Sigmoid colon (tissue), 7 donors: ENCODE results near the gene GSTM5. TPM values are rescaled to one million over a fixed set of nuclear protein-coding genes. Genes with fewer than 3 reads are reported as not detected.
"Not testable (repeated sequence)": the region's sequence is repeated elsewhere in the genome, so short reads cannot be mapped to it uniquely, and the experiment has no call there.

Experiments used
- DNase-seq: peaks from one replicate; pipeline ENCODE4 v3.0.0-alpha.2; 2019
- H3K27ac ChIP-seq, 4 donors: fragments of 200-600 bp; sonication (generic); one replicate each; pipeline ENCODE4 v1.5.1; 2016 to 2019; ENCODE audit warnings: mild to moderate bottlenecking in 1 of 4
- H3K27me3 ChIP-seq, 3 donors: fragments of 200-600 bp; sonication (generic); one replicate each; pipeline ENCODE4 v1.5.1; 2019; ENCODE audit warnings: mild to moderate bottlenecking in 1 of 3
- H3K36me3 ChIP-seq, 4 donors: fragments of 200-600 bp; sonication (generic); one replicate each; pipeline ENCODE4 v1.5.1; 2016 to 2019
- H3K4me1 ChIP-seq, 4 donors: fragments of 200-600 bp; sonication (generic); one replicate each; pipeline ENCODE4 v1.5.1; 2017 to 2019
- H3K4me3 ChIP-seq, 4 donors: fragments of 200-600 bp; sonication (generic); one replicate each; pipeline ENCODE4 v1.5.1; 2017 to 2019; ENCODE audit warnings: mild to moderate bottlenecking in 2 of 4, moderate library complexity in 1 of 4
- H3K9me3 ChIP-seq, 4 donors: fragments of 200-600 bp in 3 of 4; sonication (generic) in 3 of 4; one replicate each; pipeline versions ENCODE4 v1.5.1 to v1.6.1; 2013 to 2019
- EP300 ChIP-seq, 4 donors: sonication (generic); formaldehyde crosslinking; IDR thresholded peaks; one replicate each; pipeline ENCODE4 v1.6.1; 2017; ENCODE audit warnings: antibody characterized with exemption in 4 of 4
- POLR2A ChIP-seq, 2 donors: fragments of 450-650 bp; IDR thresholded peaks; one replicate each; pipeline ENCODE4 v1.6.1; 2016; ENCODE audit warnings: antibody characterized with exemption in 2 of 2, mild to moderate bottlenecking in 2 of 2, moderate library complexity in 2 of 2
- POLR2AphosphoS5 ChIP-seq, 4 donors: sonication (generic); formaldehyde crosslinking; IDR thresholded peaks; one replicate each; pipeline ENCODE4 v1.6.1; 2017; ENCODE audit warnings: antibody characterized with exemption in 4 of 4
- WGBS, 2 donors: extraction: QIAGEN DNeasy Blood & Tissue Kit; methylation state at CpG; one replicate each; pipeline ENCODE4 v1.1.7; 2013; 5-methylcytosine and 5-hydroxymethylcytosine counted together
- intact Hi-C: fragments of 100-400 bp; cut with DNase I; formaldehyde crosslinking; loops from one replicate; pipeline ENCODE4 v1.15.1; 2023
- polyA plus RNA-seq, 3 donors: library from polyadenylated mRNA; stranded (reverse); fragments of 200-250 nt; gene quantifications; one replicate each; pipeline ENCODE4 v1.2.3, GENCODE V29; 2013
- total RNA-seq, 4 donors: library from RNA; depleted of rRNA; stranded (reverse); fragments of >200 nt; gene quantifications; one replicate each; pipeline ENCODE4 v1.1.0, GENCODE V29; 2016
- TF ChIP-seq, protein P1 (sequence below), 4 experiments: fragments of 450-650 bp in 3 of 4; fragments of 200-600 bp in 1 of 4; IDR thresholded peaks; one replicate each; pipeline ENCODE4 v1.5.1; 2016 to 2019; ENCODE audit warnings: antibody characterized with exemption in 4 of 4, mild to moderate bottlenecking in 3 of 4, moderate library complexity in 2 of 4
- donor health status: healthy with polysubstance abuse.
- donor health status: Bipolar disorder and iron deficiency.
- donor health status: healthy.

GSTM5 gene
- total and polyA plus RNA-seq, 7 donors, result 2.5 to 11.4 (median 3.2) TPM

DNA sequence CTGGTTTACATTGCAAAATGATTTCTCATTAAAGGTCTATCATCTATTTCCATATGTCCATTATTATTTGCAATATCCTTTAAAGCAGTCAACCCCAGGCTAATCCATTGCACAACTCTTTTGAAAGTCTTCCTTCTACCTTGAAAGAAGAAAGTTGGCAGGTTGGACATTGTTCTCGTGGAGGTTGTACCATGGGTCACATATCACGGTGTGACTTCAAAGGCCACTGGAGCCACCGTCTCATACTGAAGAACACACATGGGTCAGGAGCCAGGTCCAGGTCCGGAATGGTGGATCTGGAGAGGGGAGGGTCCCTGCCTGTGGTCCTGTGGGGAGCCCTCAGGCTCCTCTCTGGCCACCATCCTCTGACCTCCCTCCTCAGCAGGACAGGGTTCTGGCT is 26.2 kb upstream of the GSTM5 start:
- H3K36me3 ChIP-seq, H3K27me3 ChIP-seq, H3K9me3 ChIP-seq, H3K4me3 ChIP-seq, DNase-seq, H3K27ac ChIP-seq, H3K4me1 ChIP-seq: not testable (repeated sequence)
- WGBS, 2 donors, result 85% methylated on average over 4 of the region's 4 CpGs; no CpG with 5 or more reads in 1 of the 2 donors
- intact Hi-C loops, result loop anchor here (5.0 kb wide), 2 partner anchors 44 to 51 kb away; no protein-coding TSS in a partner anchor

DNA sequence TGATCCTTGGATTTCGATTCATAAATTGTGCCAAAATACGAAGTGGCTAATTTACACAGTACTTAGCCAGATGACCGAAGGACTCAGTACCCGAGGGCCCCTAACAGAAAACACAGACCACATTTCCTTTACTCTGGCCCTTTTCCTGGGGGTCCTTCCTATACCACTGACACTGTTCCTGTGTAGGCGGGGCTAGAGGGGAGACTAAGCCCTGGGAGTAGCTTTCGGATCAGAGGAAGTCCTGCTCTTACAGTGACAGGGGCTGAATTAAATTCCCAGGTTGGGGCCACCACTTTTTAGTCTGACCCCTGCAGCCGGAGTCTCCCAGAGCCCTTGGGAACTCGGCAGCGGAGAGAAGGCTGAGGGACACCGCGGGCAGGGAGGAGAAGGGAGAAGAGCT is 24.9 kb upstream of the GSTM5 start:
- WGBS, 2 donors, result 47 to 63% methylated on average over 3 to 11 of the region's 11 CpGs
- intact Hi-C loops, result loop anchor here (5.0 kb wide), 2 partner anchors 45 to 50 kb away; no protein-coding TSS in a partner anchor
- H3K4me1 ChIP-seq, H3K9me3 ChIP-seq, H3K27me3 ChIP-seq, H3K36me3 ChIP-seq, DNase-seq: not testable (repeated sequence)
- Histone ChIP-seq H3K27ac (peak overlapping the region in 1 of 4 donors; percentile 78), H3K4me3 (peak overlapping the region in 1 of 4 donors; percentile 26)

DNA sequence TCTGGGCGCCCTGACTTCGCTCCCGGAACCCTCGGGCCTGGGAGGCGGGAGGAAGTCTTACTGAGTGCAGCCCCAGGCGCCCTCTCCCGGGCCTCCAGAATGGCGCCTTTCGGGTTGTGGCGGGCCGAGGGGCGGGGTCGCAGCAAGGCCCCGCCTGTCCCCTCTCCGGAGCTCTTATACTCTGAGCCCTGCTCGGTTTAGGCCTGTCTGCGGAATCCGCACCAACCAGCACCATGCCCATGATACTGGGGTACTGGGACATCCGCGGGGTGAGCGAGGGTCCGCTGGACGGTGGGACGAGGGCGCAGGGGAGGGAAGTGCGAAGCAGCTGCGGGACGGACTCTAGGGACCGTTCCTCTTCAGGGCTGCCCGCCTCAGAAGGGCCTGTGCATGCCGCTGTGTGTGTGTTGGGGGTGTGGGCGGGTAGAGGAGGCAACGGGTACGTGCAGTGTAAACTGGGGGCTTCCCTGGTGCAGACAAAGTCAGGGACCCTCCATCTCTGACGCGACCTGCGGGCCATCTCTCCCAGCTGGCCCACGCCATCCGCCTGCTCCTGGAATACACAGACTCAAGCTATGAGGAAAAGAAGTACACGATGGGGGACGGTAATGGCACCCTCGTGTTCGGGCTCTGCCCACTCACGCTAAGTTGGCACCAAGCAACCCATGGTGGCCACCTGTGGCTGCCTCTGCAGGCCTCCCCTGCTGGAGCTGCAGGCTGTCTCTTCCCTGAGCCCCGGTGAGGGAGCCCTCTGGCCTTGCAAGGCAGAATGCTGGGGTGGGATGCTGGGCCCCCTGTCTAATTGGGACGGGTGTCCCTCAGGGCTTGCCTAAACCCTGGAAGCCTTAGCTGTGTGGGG is 24.2 kb upstream of the GSTM5 start, which contains the start of gene GSTM1:
Gene GSTM1 (plus strand): TSS at position 177 of the 859 bp plus-strand sequence. CDS start 57 bp downstream, at position 234.
- Histone ChIP-seq H3K27ac (peak within 1 kb of the TSS in 1 of 4 donors; percentile 78), H3K4me1 (no peaks in the 10 kb centered on the region), H3K36me3 (no peaks in the 10 kb centered on the region), H3K27me3 (no peaks in the 10 kb centered on the region), H3K9me3 (no peaks in the 10 kb centered on the region), H3K4me3 (peak within 1 kb of the TSS in 1 of 4 donors; percentile 26)
- DNase-seq, result peak; percentile 90
- intact Hi-C loops, result loop anchor here (5.0 kb wide), 2 partner anchors 46 to 49 kb away; no protein-coding TSS in a partner anchor
- TF ChIP-seq EP300 (IDR thresholded peaks at IDR 0.05) (no peak), POLR2A (IDR thresholded peaks at IDR 0.05) (no peak), POLR2AphosphoS5 (IDR thresholded peaks at IDR 0.05) (no peak)
- TF ChIP-seq, protein P1, sequence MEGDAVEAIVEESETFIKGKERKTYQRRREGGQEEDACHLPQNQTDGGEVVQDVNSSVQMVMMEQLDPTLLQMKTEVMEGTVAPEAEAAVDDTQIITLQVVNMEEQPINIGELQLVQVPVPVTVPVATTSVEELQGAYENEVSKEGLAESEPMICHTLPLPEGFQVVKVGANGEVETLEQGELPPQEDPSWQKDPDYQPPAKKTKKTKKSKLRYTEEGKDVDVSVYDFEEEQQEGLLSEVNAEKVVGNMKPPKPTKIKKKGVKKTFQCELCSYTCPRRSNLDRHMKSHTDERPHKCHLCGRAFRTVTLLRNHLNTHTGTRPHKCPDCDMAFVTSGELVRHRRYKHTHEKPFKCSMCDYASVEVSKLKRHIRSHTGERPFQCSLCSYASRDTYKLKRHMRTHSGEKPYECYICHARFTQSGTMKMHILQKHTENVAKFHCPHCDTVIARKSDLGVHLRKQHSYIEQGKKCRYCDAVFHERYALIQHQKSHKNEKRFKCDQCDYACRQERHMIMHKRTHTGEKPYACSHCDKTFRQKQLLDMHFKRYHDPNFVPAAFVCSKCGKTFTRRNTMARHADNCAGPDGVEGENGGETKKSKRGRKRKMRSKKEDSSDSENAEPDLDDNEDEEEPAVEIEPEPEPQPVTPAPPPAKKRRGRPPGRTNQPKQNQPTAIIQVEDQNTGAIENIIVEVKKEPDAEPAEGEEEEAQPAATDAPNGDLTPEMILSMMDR (IDR thresholded peaks at IDR 0.05), result no peak
- WGBS, 2 donors, result 2% methylated on average over 46 of the region's 46 CpGs; no CpG with 5 or more reads in 1 of the 2 donors

DNA sequence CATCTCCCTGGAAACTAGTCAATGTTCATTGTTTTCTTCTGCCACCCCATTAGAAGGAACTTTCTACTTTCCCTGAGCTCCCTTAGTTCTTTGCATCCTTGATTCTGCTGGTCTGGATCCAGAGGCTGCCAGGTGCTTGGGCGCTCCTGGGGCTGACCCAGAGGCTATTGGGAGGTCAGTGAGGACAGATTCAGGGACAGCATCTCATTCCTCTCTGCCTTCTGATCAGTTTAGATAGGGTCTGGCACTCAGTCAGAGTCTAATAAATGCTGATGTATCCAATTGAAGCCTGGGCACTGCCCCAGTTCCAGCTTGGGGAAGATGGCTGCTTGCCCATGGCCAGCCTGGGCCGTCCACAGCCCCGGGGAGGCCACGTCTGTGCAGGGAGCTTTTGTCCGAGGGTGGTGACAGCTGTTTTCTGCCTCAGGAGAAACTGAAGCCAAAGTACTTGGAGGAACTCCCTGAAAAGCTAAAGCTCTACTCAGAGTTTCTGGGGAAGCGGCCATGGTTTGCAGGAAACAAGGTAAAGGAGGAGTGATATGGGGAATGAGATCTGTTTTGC is 22.1 kb upstream of the GSTM5 start:
- H3K27ac ChIP-seq, result no peak overlapping the region
- H3K27me3 ChIP-seq, result no peaks in the 10 kb centered on the region
- no peak overlapping the region for H3K4me3 ChIP-seq
- 89% methylated on average over 6 of the region's 6 CpGs; no CpG with 5 or more reads in 1 of the 2 donors for WGBS, 2 donors
- no peaks in the 10 kb centered on the region for H3K9me3 ChIP-seq
- intact Hi-C loops, result loop anchor here (5.0 kb wide), 2 partner anchors 47 to 48 kb away; no protein-coding TSS in a partner anchor
- H3K4me1 ChIP-seq, result no peaks in the 10 kb centered on the region
- no peaks in the 10 kb centered on the region for H3K36me3 ChIP-seq
- DNase-seq, result no peak
- TF ChIP-seq EP300 (IDR thresholded peaks at IDR 0.05), result no peak
- TF ChIP-seq, protein P1 (IDR thresholded peaks at IDR 0.05), result no peak
- TF ChIP-seq POLR2AphosphoS5 (IDR thresholded peaks at IDR 0.05), result no peak
- no peak for TF ChIP-seq POLR2A (IDR thresholded peaks at IDR 0.05)

DNA sequence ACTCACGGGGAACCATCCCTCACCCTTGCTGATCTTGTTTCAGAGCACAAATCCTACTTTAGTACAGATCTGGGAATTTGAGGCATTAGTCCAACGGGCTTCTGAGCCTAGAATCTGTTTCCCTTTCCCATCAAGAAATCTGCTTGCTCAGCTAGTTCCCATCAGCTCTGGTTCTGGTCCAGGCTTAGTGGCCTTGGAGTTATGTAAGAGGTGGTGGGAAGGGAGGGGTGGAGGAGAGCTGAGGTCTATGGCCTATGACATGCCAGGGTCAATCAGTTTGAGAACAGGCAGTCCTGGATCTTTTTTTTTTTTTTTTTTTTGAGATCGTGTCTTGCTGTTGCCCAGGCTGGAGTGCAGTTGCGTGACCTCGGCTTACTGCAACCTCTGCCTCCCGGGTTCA is 20.3 kb upstream of the GSTM5 start:
- Histone ChIP-seq H3K27me3 (no peaks in the 10 kb centered on the region), H3K9me3 (no peaks in the 10 kb centered on the region), H3K36me3 (no peaks in the 10 kb centered on the region), H3K4me3 (no peak overlapping the region), H3K27ac (no peak overlapping the region), H3K4me1 (no peaks in the 10 kb centered on the region)
- TF ChIP-seq POLR2AphosphoS5 (IDR thresholded peaks at IDR 0.05) (no peak), EP300 (IDR thresholded peaks at IDR 0.05) (no peak), POLR2A (IDR thresholded peaks at IDR 0.05) (no peak)
- TF ChIP-seq, protein P1 (IDR thresholded peaks at IDR 0.05), result no peak
- peak; percentile 77 for DNase-seq
- intact Hi-C loops, result no loop called here
- 92% methylated on average over 6 of the region's 6 CpGs; no CpG with 5 or more reads in 1 of the 2 donors for WGBS, 2 donors

DNA sequence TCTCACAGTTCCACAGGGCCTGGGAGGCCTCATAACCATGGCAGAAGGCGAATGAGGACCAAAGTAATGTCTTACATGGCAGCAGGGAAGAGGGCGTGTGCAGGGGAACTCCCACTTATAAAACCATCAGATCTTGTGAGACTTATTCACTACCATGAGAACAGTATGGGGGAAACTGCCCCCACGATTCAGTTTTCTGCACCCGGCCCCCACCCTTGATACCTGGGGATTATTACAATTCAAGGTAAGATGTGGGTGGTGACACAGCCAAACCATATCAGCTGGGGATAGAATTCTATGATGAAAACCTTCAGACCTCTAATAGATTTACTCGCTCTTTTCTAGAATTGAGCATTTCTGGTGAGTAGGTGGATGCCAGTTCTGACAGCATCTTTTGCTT is 17.7 kb upstream of the GSTM5 start:
- H3K27me3 ChIP-seq, H3K27ac ChIP-seq, H3K4me3 ChIP-seq, H3K4me1 ChIP-seq, H3K9me3 ChIP-seq, DNase-seq, intact Hi-C loops, H3K36me3 ChIP-seq: not testable (repeated sequence)
- 76% methylated on average over 5 of the region's 5 CpGs; no CpG with 5 or more reads in 1 of the 2 donors for WGBS, 2 donors

DNA sequence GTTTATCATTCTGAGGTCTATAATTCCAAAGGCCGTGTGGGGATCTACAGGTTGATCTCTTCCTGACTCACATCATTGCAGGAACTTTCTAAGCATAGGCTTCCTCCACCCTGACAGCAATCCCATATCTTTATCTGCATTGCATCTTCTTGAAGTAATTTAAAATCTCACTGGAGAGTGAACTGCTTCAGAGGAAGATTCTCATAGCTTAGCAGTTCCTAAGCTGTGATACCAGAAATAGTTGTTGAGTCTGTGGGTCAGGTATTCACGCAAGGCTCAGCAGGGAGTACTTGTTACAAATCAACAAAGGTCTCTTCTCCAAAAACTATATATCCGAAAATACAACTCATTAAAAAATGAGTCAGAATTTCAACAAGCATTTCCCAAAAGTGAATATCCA is 16.9 kb upstream of the GSTM5 start:
- H3K27ac ChIP-seq, H3K4me1 ChIP-seq, intact Hi-C loops, H3K36me3 ChIP-seq, H3K27me3 ChIP-seq, H3K4me3 ChIP-seq, DNase-seq, H3K9me3 ChIP-seq: not testable (repeated sequence)
- WGBS, 2 donors, result 88% methylated on average over 3 of the region's 3 CpGs; no CpG with 5 or more reads in 1 of the 2 donors
